Breast epithelium (tissue), 3 donors: Measurements from ENCODE around the gene ZNF575.

Experiments used
- POLR2A ChIP-seq: fragments of 450-650 bp; IDR thresholded peaks from one replicate; pipeline ENCODE4 v1.6.1; 2016; ENCODE audit warnings: antibody characterized with exemption, mild to moderate bottlenecking, moderate library complexity
- POLR2AphosphoS5 ChIP-seq, 3 donors: sonication (generic); formaldehyde crosslinking; IDR thresholded peaks; one replicate each; pipeline ENCODE4 v1.6.1; 2017; ENCODE audit warnings: antibody characterized with exemption in 3 of 3

- TF ChIP-seq POLR2AphosphoS5 (IDR thresholded peaks at IDR 0.05): no peak
- no peak for TF ChIP-seq POLR2A
Measured at GRCh38 chr19:43574424-43575155, 41.6 kb downstream of the ZNF575 start.
